A673 (cell line): ENCODE data around the gene FASN. TPM values are rescaled to one million over a fixed set of nuclear protein-coding genes. Genes with fewer than 3 reads are reported as not detected.
A peak's percentile ranks its signal among the peaks of the same experiment; 100 is the strongest.

Source experiments
- BruUV-seq: library from RNA; stranded (reverse); fragments of 400-500 nt; replicated peaks from 2 replicates; lab custom pipeline; 2021; lab: Mats Ljungman, UMichigan
- CTCF ChIA-PET: fragments of 300-600 bp; sonication (Branson Sonifier 250); formaldehyde crosslinking; loops from one replicate; lab custom pipeline; 2022; ENCODE audit warnings: antibody characterized with exemption; lab: Charles Lee
- POLR2A ChIA-PET: fragments of 300-600 bp; sonication (Branson Sonifier 250); formaldehyde crosslinking; loops from one replicate; lab custom pipeline; 2022; ENCODE audit warnings: antibody characterized with exemption; ENCODE audit not compliant: low non-redundant PET; lab: Charles Lee
- DNase-seq: peaks from one replicate; pipeline ENCODE4 v3.0.0-alpha.2; 2015; ENCODE audit warnings: low spot score
- H3K27ac ChIP-seq: fragments of 200-600 bp; sonication (generic); 2 replicates; pipeline ENCODE4 v1.5.1; 2016; ENCODE audit warnings: mixed run types, low read depth, mild to moderate bottlenecking, mixed read lengths, antibody characterized with exemption, low read length; ENCODE audit not compliant: poor library complexity, severe bottlenecking
- H3K27me3 ChIP-seq: fragments of 200-600 bp; sonication (generic); replicated peaks from 2 replicates; pipeline ENCODE4 v1.6.1; 2017; ENCODE audit warnings: mixed run types, low read depth, mild to moderate bottlenecking, mixed read lengths, antibody characterized with exemption, low read length; ENCODE audit not compliant: insufficient read depth, poor library complexity
- H3K36me3 ChIP-seq: fragments of 200-600 bp; sonication (generic); 2 replicates; pipeline ENCODE4 v1.6.1; 2016; ENCODE audit warnings: mixed run types, mild to moderate bottlenecking, mixed read lengths, antibody characterized with exemption, low read length; ENCODE audit not compliant: insufficient read depth, poor library complexity, severe bottlenecking
- H3K4me1 ChIP-seq: fragments of 200-600 bp; sonication (generic); 2 replicates; pipeline ENCODE4 v1.6.1; 2017; ENCODE audit warnings: mixed run types, mild to moderate bottlenecking, mixed read lengths, antibody characterized with exemption, low read length; ENCODE audit not compliant: insufficient read depth, poor library complexity, severe bottlenecking
- H3K4me3 ChIP-seq: fragments of 200-600 bp; sonication (generic); 2 replicates; pipeline ENCODE4 v1.5.1; 2016; ENCODE audit warnings: low read depth, mixed run types, mild to moderate bottlenecking, mixed read lengths, low read length; ENCODE audit not compliant: poor library complexity, severe bottlenecking
- H3K9me3 ChIP-seq: fragments of 200-600 bp; sonication (generic); 2 replicates; pipeline ENCODE4 v1.6.1; 2016; ENCODE audit warnings: mixed run types, low read depth, mild to moderate bottlenecking, mixed read lengths, antibody characterized with exemption, low read length; ENCODE audit not compliant: poor library complexity, severe bottlenecking
- EZH2 ChIP-seq: fragments of 200-600 bp; sonication (generic); IDR thresholded peaks from 2 replicates; pipeline ENCODE4 v1.6.1; 2017; ENCODE audit warnings: borderline replicate concordance, low read depth, mild to moderate bottlenecking, mixed read lengths, antibody characterized with exemption, low read length; ENCODE audit not compliant: poor library complexity, severe bottlenecking
- intact Hi-C: fragments of 100-400 bp; cut with micrococcal nuclease; formaldehyde crosslinking; loops from one replicate; pipeline ENCODE4 v1.10.0; 2022; ENCODE audit not compliant: unreplicated experiment
- total RNA-seq: library from RNA; stranded (reverse); gene quantifications from 2 replicates; pipeline ENCODE4 v1.2.3, GENCODE V29; 2021
- TF ChIP-seq, protein P1 (sequence below): fragments of 300-800, 200-600 bp; sonication (generic); conservative IDR thresholded peaks from 2 replicates; pipeline ENCODE4 v1.5.1; 2017; ENCODE audit warnings: low read depth, mild to moderate bottlenecking, antibody characterized with exemption, low read length, moderate library complexity, mixed read lengths

Gene FASN
- total RNA-seq, 1 experiment from 2014 or later = 591 TPM

DNA sequence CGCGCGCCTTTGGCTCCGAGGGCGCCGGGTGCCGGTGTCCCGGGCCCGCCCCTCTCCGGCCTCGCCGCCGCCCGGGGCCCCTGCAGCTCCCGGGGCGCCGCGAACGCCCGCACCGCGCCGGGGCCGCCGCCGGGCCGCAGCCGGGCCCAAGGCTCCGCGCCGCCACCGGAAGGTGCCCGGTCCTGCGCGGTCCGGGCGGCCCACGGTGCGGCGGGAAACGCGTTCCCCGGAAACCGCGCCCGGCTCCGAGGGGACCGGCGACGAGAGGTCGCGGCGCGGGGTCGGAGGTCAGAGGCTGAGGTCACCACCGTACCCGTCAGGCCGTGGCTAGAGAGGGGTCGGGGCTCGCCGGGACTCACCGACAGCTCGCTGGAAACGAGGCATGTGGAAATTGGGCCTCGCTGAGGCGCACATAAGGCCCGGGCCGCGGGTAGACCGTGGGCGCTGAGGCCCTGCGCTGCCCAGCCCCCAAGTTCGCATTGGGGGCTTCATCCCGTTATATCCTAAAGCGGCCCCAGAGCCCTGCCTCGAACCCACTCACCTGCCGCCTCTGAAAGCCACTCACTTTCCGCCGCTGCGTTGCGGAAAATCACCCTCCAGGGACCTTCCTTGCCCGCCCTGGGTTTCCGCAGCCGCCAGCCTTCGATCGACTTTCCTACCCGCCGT, 32.3 kb downstream of the FASN start, which contains the start of gene DUS1L:
TSS of gene DUS1L (minus strand) at position 167 of the 666 bp plus-strand sequence. CDS start 745 bp downstream, outside the sequence.
- H3K27ac ChIP-seq = peak within 1 kb of the TSS; percentile 81
- CTCF ChIA-PET = no interaction called here

DNA sequence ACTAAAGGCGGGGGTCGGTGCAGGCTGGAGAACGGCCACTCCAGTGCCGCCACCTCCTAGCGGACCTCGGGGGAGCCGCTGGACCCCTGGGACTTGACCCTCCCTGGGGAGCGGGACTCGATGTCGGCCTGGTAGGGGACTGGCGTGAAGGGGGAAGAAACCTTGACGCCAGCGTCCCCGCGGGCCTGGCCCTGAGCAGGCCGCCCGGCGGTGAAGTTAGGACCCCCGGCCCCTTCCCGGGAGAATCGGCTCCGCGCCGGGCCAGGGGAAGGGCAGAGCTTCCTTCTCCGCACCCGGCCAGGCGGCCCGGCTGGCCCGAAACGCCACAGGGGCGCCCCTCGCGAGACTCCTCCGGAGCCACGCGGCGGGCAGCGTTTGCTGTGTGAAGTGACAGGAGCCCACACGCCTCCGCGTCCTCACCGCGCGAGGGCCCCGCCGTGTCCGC, 32.8 kb downstream of the FASN start:
- Histone ChIP-seq H3K4me3 (peak overlapping the region; percentile 85), H3K9me3 (no peaks in the 10 kb centered on the region), H3K27me3 (no peaks in the 10 kb centered on the region), H3K27ac (peak overlapping the region; percentile 81), H3K36me3 (peaks cover 35% of the 10 kb centered on the region), H3K4me1 (peaks cover 6% of the 10 kb centered on the region)
- ChIA-PET CTCF (no interaction called here), POLR2A (no interaction called here)
- BruUV-seq = no TSS peak
- intact Hi-C loops = no loop called here
- no peak for TF ChIP-seq EZH2
- TF ChIP-seq, protein P1, sequence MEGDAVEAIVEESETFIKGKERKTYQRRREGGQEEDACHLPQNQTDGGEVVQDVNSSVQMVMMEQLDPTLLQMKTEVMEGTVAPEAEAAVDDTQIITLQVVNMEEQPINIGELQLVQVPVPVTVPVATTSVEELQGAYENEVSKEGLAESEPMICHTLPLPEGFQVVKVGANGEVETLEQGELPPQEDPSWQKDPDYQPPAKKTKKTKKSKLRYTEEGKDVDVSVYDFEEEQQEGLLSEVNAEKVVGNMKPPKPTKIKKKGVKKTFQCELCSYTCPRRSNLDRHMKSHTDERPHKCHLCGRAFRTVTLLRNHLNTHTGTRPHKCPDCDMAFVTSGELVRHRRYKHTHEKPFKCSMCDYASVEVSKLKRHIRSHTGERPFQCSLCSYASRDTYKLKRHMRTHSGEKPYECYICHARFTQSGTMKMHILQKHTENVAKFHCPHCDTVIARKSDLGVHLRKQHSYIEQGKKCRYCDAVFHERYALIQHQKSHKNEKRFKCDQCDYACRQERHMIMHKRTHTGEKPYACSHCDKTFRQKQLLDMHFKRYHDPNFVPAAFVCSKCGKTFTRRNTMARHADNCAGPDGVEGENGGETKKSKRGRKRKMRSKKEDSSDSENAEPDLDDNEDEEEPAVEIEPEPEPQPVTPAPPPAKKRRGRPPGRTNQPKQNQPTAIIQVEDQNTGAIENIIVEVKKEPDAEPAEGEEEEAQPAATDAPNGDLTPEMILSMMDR = no peak
- no peak for DNase-seq

More for the DNA sequence above, 32.3 kb downstream of the FASN start, which contains the start of gene DUS1L:
- Histone ChIP-seq H3K4me3 (peak within 1 kb of the TSS; percentile 85), H3K36me3 (peaks cover 32% of the 10 kb centered on the region), H3K4me1 (peaks cover 6% of the 10 kb centered on the region), H3K27me3 (no peaks in the 10 kb centered on the region), H3K9me3 (no peaks in the 10 kb centered on the region)
- POLR2A ChIA-PET = interaction anchor here (0.6 kb wide), 1 partner anchor 364 kb away, joined by 3 read pairs; no protein-coding TSS in a partner anchor
- no peak for TF ChIP-seq EZH2
- TF ChIP-seq, protein P1 = no peak
- DNase-seq = peak; percentile 65
- intact Hi-C loops = no loop called here
- BruUV-seq = no TSS peak

DNA sequence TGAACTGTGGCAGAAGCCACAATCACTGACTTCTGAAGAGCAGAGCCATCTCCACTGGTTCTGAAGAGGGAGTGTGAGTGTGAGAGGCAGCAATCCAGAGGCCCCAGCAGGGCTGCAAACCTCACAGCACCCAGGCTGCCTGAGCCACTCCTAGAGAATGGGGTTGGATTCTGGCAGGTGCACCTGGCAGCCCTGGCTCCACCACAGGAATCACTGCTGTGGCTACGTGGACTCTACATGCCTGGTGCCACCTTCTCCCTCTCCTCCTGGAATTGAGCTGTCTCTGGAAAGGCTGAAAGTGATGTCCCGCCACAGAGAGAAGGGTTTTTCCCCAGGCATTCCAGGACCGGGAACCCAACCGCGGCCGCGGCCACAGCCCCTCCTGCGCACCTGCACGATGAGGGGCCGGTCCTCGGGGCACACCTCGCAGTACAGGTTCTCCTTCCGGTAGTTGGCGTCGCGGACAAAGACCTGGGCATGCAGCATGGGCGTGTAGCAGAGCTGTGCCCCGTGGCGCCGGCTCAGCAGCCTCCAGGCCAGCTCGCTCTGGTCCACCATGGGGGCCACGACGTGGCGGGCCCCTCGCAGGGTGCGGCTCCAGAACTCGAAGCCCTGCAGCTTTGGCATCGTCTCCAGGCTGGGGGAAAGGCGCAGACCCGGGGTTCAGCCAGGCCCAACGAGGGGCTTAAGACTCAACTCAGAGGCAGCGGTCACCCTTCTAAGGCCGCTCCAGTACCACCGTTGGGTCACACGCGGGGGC, 33.4 kb downstream of the FASN start:
- no peaks in the 10 kb centered on the region for H3K27me3 ChIP-seq
- BruUV-seq = TSS peak; percentile 53
- ChIA-PET POLR2A (no interaction called here), CTCF (no interaction called here)
- no peak for DNase-seq
- TF ChIP-seq, protein P1 = no peak
- no peak for TF ChIP-seq EZH2
- H3K36me3 ChIP-seq = peaks cover 38% of the 10 kb centered on the region
- peaks cover 6% of the 10 kb centered on the region for H3K4me1 ChIP-seq
- H3K4me3 ChIP-seq = peak overlapping the region; percentile 85
- intact Hi-C loops = no loop called here
- H3K27ac ChIP-seq = peak overlapping the region; percentile 81
- no peaks in the 10 kb centered on the region for H3K9me3 ChIP-seq
